NCI-H510A (cell line): ENCODE data around the gene SNAPIN.

Experiments used
- DNase-seq: peaks from one replicate; lab custom pipeline; 2025; lab: John Stamatoyannopoulos, UW

Gene SNAPIN

DNA sequence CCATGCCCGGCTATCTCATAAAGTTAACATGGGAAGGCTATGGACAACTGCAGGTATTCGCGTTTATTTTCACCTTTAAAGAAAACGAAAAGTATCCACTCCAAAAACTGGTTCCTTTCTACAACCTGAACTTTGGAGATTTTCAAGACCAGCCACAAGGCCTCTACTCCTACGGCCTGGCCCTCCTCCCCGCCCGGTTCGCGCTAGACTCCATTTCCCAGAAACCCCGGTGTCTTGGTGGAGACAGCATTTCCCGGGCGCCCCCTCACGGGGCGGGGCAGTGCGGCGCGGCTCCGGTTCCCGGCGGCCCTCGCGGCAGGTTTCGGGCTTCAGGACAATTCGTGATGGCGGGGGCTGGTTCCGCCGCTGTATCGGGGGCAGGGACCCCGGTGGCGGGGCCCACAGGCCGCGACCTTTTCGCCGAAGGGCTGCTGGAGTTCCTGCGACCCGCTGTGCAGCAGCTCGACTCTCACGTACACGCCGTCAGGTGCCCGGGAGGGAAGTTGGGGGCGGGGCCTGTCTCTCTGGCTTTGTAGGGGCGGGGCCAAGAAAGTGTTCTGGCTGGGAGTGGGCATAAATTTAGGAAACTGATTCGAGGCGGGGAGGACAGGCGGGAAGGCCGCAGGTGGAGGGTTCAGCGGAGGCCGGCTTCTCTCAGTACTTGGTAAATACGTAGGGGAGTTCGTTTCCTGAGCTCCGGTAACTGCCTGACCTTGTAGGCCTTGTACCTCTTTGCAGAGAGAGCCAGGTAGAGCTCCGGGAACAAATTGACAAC is at the start of gene SNAPIN:
Gene SNAPIN, plus strand, starts transcription at position 304 of the 775 bp plus-strand sequence. Its CDS starts 41 bp downstream, at position 345.
- peak; percentile 81 for DNase-seq

- no peak for DNase-seq
Observed at GRCh38 chr1:153608742-153609584, 49.5 kb upstream of the SNAPIN start.

DNA sequence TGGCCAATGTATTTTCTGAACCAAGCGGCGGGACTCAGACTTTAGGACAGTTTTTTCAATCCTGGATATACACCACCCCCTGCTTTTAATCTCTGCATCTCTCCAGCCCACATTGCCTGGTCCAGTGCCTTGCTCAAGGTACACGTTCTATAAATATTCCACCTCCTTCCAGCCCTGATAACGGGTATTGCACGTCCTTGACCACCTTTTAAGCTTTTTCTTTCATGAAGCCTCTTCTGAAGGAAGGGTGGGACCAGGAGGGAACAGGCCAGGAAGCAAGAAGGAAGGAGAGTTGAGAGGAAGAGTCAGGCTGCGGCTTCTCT is 49.0 kb upstream of the SNAPIN start:
- no peak for DNase-seq

- DNase-seq = no peak
Observed at GRCh38 chr1:153610334-153610733, 48.2 kb upstream of the SNAPIN start.

DNA sequence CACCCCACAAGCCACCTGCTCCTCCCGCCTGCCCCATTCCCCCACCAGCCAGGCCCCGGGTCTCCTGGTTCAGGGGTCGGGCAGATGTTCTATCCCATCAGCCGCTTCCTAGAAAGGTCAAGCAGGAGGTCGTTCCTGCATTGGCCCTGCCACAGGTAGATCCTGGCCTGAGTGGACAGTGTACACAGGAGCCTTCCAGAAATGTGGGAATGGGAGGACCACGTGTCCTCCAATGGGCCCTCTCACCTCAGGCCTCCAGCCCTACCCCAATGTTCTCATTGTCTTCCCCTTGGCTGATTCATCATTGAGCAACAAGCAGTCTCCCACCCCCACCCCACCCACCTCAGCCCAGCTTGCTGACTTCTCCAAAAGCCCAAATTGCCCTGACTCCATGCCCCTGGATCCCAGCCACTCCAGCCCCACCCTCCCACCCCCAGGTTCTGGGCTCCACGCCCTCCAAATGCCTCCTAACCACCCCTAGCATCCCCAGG is 47.6 kb upstream of the SNAPIN start:
- DNase-seq = no peak

DNA sequence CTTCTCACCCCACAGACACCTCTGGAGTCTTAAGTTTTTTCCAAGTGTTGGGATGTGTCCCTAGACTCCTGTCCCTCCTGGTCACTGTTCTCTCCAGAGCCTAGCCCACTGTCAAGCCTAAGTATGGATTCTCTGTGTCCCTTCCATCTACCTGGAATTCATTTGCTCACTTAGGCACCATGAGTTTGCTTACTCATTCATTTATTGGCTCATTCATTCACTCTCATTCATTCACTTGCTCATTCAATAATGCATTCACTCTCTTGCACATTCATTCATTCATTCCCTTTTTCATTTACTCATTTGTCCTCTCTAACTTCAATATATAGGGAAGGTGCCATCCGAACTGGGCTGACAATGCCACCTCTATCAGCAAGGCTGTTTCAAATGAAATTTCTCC is 47.1 kb upstream of the SNAPIN start:
- DNase-seq = no peak

GRCh38 chr1:153612111-153612754 is 46.3 kb upstream of the SNAPIN start:
- no peak for DNase-seq

DNA sequence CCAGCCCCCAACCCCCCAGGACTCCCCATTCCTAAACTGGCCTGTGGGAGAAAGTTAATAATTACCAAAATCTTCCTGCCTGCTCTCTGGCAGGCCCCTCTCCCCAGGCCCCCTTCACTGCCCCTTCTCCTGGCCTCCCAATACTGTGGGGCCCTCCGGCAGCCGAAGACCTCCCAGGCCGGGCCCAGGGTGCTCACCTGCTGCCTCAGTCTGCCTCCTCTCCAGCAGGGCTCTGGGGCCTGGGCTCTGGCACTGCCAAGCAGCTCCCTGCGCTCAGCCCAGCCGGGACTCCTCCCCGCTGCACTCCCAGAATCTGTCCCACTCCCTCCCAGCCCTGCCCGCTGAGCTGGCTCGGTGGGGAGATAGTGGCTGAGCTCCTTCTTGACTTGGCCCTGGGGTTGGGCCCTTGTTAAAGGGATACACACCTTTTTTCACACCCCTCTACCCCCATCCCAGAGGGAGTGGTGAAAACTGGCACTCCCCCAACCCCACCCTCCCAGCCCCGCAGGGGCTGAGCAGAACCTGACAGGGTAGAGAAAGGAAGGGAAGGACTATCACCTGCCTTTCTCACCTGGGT is 45.7 kb upstream of the SNAPIN start, which contains the start of gene S100A16:
Gene S100A16, minus strand, starts transcription at position 383 of the 577 bp plus-strand sequence. CDS start 4,986 bp downstream, outside the sequence.
- no peak for DNase-seq

GRCh38 chr1:153613406-153613805 is 45.1 kb upstream of the SNAPIN start:
- no peak for DNase-seq

- no peak for DNase-seq
Observed at GRCh38 chr1:153614189-153614900, 44.2 kb upstream of the SNAPIN start.

DNA sequence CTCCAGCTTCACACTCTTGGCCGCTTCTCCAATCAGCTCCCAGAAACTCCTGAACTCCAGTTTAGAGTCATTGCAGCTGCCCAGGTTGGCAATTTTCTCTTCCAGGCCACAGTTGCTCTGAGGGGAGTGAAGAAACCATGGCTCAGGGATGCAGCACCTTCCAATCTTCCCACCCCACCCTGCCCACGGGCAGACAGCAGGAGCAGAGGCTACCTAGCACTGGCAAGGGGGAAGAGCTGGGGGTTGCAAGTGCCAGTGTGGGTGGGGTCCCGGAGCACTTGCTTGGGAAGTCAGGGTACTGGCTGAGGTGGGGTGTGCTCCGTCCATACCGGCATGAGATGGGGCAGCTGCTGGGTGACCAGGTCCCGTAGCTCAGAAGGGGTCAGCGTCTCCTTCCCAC is 43.6 kb upstream of the SNAPIN start:
- no peak for DNase-seq

DNA sequence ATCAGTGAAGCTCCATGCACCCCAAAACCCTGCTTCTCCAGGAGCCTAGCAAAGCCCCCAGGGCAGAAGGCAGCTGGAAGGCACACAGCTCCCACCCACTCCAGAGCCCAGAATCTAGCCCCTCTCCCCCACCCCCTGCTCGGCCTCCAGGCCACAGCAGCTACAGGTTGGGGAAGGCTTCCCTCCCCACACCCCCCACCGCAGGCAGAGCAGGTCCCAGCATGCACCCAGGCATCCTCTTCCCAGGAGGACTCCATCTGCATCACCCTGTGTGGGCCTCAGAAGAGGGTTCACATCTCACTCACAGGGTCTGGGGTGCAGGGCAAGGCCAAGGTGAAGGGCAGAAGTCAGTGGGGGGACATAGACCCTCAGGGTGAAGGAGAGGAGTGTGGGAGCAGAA is 43.1 kb upstream of the SNAPIN start:
- DNase-seq = no peak

DNA sequence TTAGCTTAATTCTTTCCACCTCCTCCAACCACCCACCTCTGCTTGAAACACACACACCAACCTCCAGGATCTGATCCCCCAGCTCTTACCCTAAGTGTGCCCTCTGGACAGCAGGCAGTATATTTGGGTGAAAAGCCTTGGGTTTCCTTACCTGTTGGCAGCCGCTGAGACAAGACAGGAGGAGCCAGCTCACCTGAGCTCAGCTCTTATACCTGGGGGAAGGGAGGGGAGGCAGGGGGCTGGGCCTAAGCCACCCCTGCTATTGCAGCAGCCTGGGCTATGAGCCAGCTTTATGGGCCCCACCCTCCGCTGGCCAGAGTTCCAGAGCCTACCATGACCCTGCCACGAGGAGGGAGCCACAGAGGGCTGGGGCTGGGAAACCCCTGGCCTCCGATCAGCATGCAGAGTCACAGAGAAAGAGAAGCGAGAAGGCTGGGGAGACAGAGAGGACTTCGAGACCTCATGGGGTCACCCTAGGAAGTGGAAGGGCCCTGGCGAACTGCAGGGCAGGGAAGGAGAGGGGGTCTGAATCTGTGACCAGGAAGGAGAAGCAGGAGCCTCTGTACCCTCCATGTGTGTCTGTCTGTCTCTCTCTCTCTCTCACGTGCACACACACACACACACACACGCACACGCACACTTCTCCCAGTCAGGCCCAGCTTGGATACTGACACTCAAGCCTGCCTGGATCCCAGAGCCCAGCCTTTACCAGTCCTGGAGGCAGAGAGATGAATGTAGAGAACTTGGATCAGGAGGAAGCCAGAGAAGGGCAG is 42.2 kb upstream of the SNAPIN start, which contains the start of gene S100A14:
Gene S100A14, minus strand, starts transcription at position 182 of the 773 bp plus-strand sequence. CDS start 467 bp downstream, outside the sequence.
- peak; percentile 63 for DNase-seq

GRCh38 chr1:153616917-153617311 is 41.6 kb upstream of the SNAPIN start:
- no peak for DNase-seq

GRCh38 chr1:153617663-153618062 is 40.8 kb upstream of the SNAPIN start:
- peak; percentile 10 for DNase-seq

DNA sequence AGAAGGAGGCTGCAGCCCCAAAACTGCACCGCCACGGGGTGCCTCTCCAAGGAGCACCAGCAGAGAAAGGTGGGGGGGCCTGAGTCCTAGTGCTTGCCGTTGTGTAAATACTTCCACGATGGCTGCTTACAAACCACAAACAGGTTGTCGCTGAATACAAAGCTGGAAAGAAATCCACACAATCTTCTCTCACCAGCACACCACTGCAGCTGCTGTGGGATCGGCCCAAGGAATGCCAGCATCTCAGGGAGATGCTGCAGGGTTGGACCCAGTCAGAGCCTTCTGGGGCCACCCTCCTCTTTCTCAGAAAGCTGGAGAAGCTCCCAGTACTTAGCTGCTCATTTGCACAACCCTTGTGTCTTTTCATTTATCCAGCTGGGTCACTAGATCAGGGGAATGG is 39.3 kb upstream of the SNAPIN start:
- DNase-seq = no peak

- DNase-seq = no peak
Observed at GRCh38 chr1:153623101-153623500, 35.4 kb upstream of the SNAPIN start.

- no peak for DNase-seq
Observed at GRCh38 chr1:153624965-153625611, 33.4 kb upstream of the SNAPIN start.

GRCh38 chr1:153626477-153626903 is 32.0 kb upstream of the SNAPIN start:
- no peak for DNase-seq
